HepG2 (cell line): ENCODE data around the gene CYTH1. TPM values are rescaled to one million over a fixed set of nuclear protein-coding genes. Genes with fewer than 3 reads are reported as not detected.

Experiments
- ATAC-seq: fragments of 200-7000 bp; cut with Tn5 transposase; 3 replicates; pipeline ENCODE4 v1.9.1; 2020; ENCODE audit warnings: mild to moderate bottlenecking, moderate library complexity
- BruUV-seq: library from RNA; stranded (reverse); fragments of 400-500 nt; replicated peaks from 2 replicates; lab custom pipeline; 2021; lab: Mats Ljungman, UMichigan
- CTCF ChIA-PET: fragments of 300-600 bp; formaldehyde crosslinking; extraction: SDS; loops from one replicate; lab custom pipeline; 2021; ENCODE audit warnings: low total read pairs, inconsistent platforms, low intra/inter-chr PET ratio; lab: Yijun Ruan, JAX
- POLR2A ChIA-PET: fragments of 350-600 bp; sonication (Branson Sonifier 250); formaldehyde crosslinking; loops from one replicate; lab custom pipeline; 2020; ENCODE audit warnings: antibody characterized with exemption, inconsistent platforms; lab: Yijun Ruan, JAX
- DNase-seq: peaks from one replicate; pipeline ENCODE4 v3.0.0-alpha.2; 2015; ENCODE audit warnings: low spot score
- FAIRE-seq: peaks from 3 replicates; lab custom pipeline; 2011; peaks lifted over from hg19 to GRCh38; lab: Jason Lieb, UNC
- H2AFZ ChIP-seq: one replicate; pipeline ENCODE4 v1.6.1; 2011; ENCODE audit warnings: low read length, inconsistent platforms
- H3K27ac ChIP-seq: fragments of 300-600 bp; 3 replicates; pipeline ENCODE4 v1.8.0; 2011; ENCODE audit warnings: mixed run types, mild to moderate bottlenecking, mixed read lengths, low read length, inconsistent platforms; ENCODE audit not compliant: insufficient read depth; ENCODE audit errors: extremely low read length
- H3K27me3 ChIP-seq, 2 experiments: fragments of 200-600 bp in 1 of 2; 2 replicates in 1 of 2; 3 replicates in 1 of 2; pipeline versions ENCODE4 v1.6.0 to v1.8.0; 2011; ENCODE audit warnings: low read length in 2 of 2, mild to moderate bottlenecking in 2 of 2, moderate library complexity in 2 of 2, inconsistent platforms in 1 of 2; ENCODE audit not compliant: insufficient read depth in 2 of 2, control insufficient read depth in 1 of 2
- H3K36me3 ChIP-seq, 2 experiments: fragments of 200-600 bp in 1 of 2; replicated peaks in 1 of 2; 2 replicates in 1 of 2; 3 replicates in 1 of 2; pipeline versions ENCODE4 v1.5.1 to v1.8.0; 2011; ENCODE audit warnings: low read length in 2 of 2, inconsistent platforms in 1 of 2; ENCODE audit not compliant: insufficient read depth in 2 of 2, control insufficient read depth in 1 of 2
- H3K4me1 ChIP-seq: 2 replicates; pipeline ENCODE4 v1.5.1; 2012; ENCODE audit warnings: low read length, inconsistent platforms; ENCODE audit not compliant: insufficient read depth
- H3K4me2 ChIP-seq: 2 replicates; pipeline ENCODE4 v1.6.0; 2011; ENCODE audit warnings: low read depth, low read length, inconsistent platforms
- H3K4me3 ChIP-seq, 3 experiments: fragments of 200-600 bp in 1 of 3; sonication (generic), shearing (Covaris generic) in 1 of 3; replicated peaks in 1 of 3; 2 replicates each; pipeline ENCODE4 v1.5.1; 2011 to 2016; ENCODE audit warnings: low read length in 3 of 3, inconsistent platforms in 2 of 3, low read depth in 2 of 3, mild to moderate bottlenecking in 2 of 3, control low read depth in 1 of 3, mixed read lengths in 1 of 3; ENCODE audit not compliant: insufficient read depth in 1 of 3
- H3K79me2 ChIP-seq: one replicate; pipeline ENCODE4 v1.6.1; 2011; ENCODE audit warnings: low read length, inconsistent platforms; ENCODE audit not compliant: insufficient read depth
- H3K9ac ChIP-seq: 2 replicates; pipeline ENCODE4 v1.6.0; 2011; ENCODE audit warnings: mild to moderate bottlenecking, low read depth, low read length, inconsistent platforms; ENCODE audit not compliant: insufficient read depth
- H3K9me3 ChIP-seq: 2 replicates; pipeline ENCODE4 v1.5.1; 2012; ENCODE audit warnings: mild to moderate bottlenecking, low read length
- H4K20me1 ChIP-seq: 2 replicates; pipeline ENCODE4 v1.6.0; 2011; ENCODE audit warnings: inconsistent platforms, mild to moderate bottlenecking, low read length, moderate library complexity; ENCODE audit not compliant: insufficient read depth
- CBFB ChIP-seq: sonication (generic); formaldehyde crosslinking; IDR thresholded peaks from 2 replicates; pipeline ENCODE4 v1.4.0; 2020; ENCODE audit warnings: missing genetic modification reagents
- SMAD1 ChIP-seq: sonication (generic); formaldehyde crosslinking; IDR thresholded peaks from 2 replicates; pipeline ENCODE4 v1.4.0; 2020; ENCODE audit warnings: missing genetic modification reagents, low read depth, mild to moderate bottlenecking, borderline replicate concordance
- SP4 ChIP-seq: sonication (generic); formaldehyde crosslinking; IDR thresholded peaks from 2 replicates; pipeline ENCODE4 v1.8.1; 2023; ENCODE audit warnings: mild to moderate bottlenecking, missing genetic modification reagents
- ZNF124 ChIP-seq: sonication (generic); formaldehyde crosslinking; IDR thresholded peaks from 2 replicates; pipeline ENCODE4 v1.4.0; 2020; ENCODE audit warnings: missing genetic modification reagents
- WGBS: methylation state at CpG from one replicate; pipeline ENCODE4 v1.1.6; 2017; ENCODE audit warnings: low lambda C conversion rate; 5-methylcytosine and 5-hydroxymethylcytosine counted together
- in situ Hi-C: cut with HindIII; loops from 2 replicates; pipeline ENCODE4 v1.10.0; 2017; ENCODE audit warnings: low pct_unique_long_range_greater_than_20kb; ENCODE audit not compliant: extremely low pct_ligation_motif_present
- intact Hi-C: fragments of 100-400 bp; cut with micrococcal nuclease; formaldehyde crosslinking; loops from one replicate; pipeline ENCODE4 v1.10.0; 2022; ENCODE audit not compliant: unreplicated experiment
- polyA plus RNA-seq, 8 experiments: library from polyadenylated mRNA; depleted of rRNA in 3 of 8; stranded (reverse) in 7 of 8; unstranded in 1 of 8; fragments of >200 nt; fragmentation: Illumina TruSeq in 4 of 8; extraction: Trizol in 4 of 8; gene quantifications; 2 replicates each; pipeline versions ENCODE4 v1.2.1 to v1.2.3, GENCODE V29; 2011 to 2016; ENCODE audit warnings: low read depth in 4 of 8, missing spikeins in 1 of 8, mixed read lengths in 1 of 8; ENCODE audit not compliant: insufficient read depth in 1 of 8
- total RNA-seq, 5 experiments: library from RNA; depleted of rRNA; stranded (reverse); fragments of >200 nt; fragmentation: Illumina TruSeq; extraction: Trizol; gene quantifications; 2 replicates each; pipeline ENCODE4 v1.2.3, GENCODE V29; 2016; ENCODE audit warnings: low read depth in 1 of 5
- TF ChIP-seq, protein P1 (sequence below): sonication (generic); formaldehyde crosslinking; conservative IDR thresholded peaks from 2 replicates; pipeline ENCODE4 v1.4.0; 2020; ENCODE audit warnings: mild to moderate bottlenecking, missing genetic modification reagents, moderate library complexity

Gene CYTH1
- total and polyA plus RNA-seq, 2 of the 13 experiments (the other 11 are each of a cell fraction or from before 2014, with no cell fraction given), result 20.1 to 48.9 TPM

DNA sequence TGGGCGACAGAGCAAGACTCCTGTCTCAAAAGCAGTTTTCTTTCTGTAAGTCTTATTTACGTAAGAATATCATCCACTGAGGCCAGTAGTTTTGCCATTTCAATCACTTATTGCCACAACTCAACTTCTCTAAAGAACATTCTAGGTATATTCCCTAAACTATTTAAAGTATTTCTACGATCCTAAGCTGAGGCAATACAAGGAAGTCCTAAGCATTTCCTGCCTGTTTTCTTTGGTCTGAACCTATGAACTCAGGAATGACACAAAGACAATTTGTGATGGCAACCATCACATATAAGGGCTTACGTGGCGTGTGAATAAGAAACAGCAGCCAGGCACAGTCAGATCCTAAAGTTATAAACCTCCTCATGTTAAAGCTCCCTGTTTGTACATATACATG is 44.3 kb upstream of the CYTH1 start:
- H3K4me1 ChIP-seq, result peaks cover 11% of the 10 kb centered on the region
- no peak overlapping the region for H3K4me2 ChIP-seq
- intact Hi-C loops, result loop anchor here (5.0 kb wide), 1 partner anchor 34 kb away; no protein-coding TSS in a partner anchor
- H3K4me3 ChIP-seq, result no peak overlapping the region
- peaks cover 6% of the 10 kb centered on the region for H4K20me1 ChIP-seq
- CTCF ChIA-PET, result no interaction called here
- ATAC-seq (no peak), DNase-seq (no peak), FAIRE-seq (no peak)
- no peaks in the 10 kb centered on the region for H3K9me3 ChIP-seq
- H3K27me3 ChIP-seq, result no peaks in the 10 kb centered on the region
- H2AFZ ChIP-seq, result no peak overlapping the region
- H3K27ac ChIP-seq, result no peak overlapping the region
- peaks cover 68 to 94% of the 10 kb centered on the region in 2 experiments for H3K36me3 ChIP-seq
- WGBS, result 99% methylated on average over 5 of the region's 5 CpGs
- no peak overlapping the region for H3K9ac ChIP-seq
- no TSS peak for BruUV-seq
- in situ Hi-C loops, result no loop called here
- POLR2A ChIA-PET, result no interaction called here
- H3K79me2 ChIP-seq, result peaks cover 20% of the 10 kb centered on the region
- no peak for TF ChIP-seq CBFB (CRISPR knock-in tag)
- TF ChIP-seq ZNF124, result no peak
- no peak for TF ChIP-seq SP4 (CRISPR knock-in tag)
- TF ChIP-seq, protein P1, sequence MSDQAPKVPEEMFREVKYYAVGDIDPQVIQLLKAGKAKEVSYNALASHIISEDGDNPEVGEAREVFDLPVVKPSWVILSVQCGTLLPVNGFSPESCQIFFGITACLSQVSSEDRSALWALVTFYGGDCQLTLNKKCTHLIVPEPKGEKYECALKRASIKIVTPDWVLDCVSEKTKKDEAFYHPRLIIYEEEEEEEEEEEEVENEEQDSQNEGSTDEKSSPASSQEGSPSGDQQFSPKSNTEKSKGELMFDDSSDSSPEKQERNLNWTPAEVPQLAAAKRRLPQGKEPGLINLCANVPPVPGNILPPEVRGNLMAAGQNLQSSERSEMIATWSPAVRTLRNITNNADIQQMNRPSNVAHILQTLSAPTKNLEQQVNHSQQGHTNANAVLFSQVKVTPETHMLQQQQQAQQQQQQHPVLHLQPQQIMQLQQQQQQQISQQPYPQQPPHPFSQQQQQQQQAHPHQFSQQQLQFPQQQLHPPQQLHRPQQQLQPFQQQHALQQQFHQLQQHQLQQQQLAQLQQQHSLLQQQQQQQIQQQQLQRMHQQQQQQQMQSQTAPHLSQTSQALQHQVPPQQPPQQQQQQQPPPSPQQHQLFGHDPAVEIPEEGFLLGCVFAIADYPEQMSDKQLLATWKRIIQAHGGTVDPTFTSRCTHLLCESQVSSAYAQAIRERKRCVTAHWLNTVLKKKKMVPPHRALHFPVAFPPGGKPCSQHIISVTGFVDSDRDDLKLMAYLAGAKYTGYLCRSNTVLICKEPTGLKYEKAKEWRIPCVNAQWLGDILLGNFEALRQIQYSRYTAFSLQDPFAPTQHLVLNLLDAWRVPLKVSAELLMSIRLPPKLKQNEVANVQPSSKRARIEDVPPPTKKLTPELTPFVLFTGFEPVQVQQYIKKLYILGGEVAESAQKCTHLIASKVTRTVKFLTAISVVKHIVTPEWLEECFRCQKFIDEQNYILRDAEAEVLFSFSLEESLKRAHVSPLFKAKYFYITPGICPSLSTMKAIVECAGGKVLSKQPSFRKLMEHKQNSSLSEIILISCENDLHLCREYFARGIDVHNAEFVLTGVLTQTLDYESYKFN (CRISPR knock-in tag), result no peak
- no peak for TF ChIP-seq SMAD1 (CRISPR knock-in tag)
- TF ChIP-seq, all 625 proteins: peak for 0
